Karpas-422 (cell line): ENCODE data around the gene LMO1. TPM values are rescaled to one million over a fixed set of nuclear protein-coding genes. Genes with fewer than 3 reads are reported as not detected.

ENCODE experiments used
- DNase-seq: peaks from one replicate; pipeline ENCODE4 v3.0.0-alpha.2; 2015
- H2AFZ ChIP-seq: fragments of 200-600 bp; sonication (generic); 2 replicates; pipeline ENCODE4 v1.6.1; 2014; ENCODE audit warnings: antibody characterized with exemption, low read length, mixed read lengths
- H3K27ac ChIP-seq: fragments of 200-600 bp; sonication (generic); 2 replicates; pipeline ENCODE4 v1.5.1; 2014; ENCODE audit warnings: mild to moderate bottlenecking, low read length, moderate library complexity
- H3K27me3 ChIP-seq: fragments of 200-600 bp; sonication (generic); 2 replicates; pipeline ENCODE4 v1.6.1; 2014; ENCODE audit warnings: low read length, mixed read lengths
- H3K36me3 ChIP-seq: fragments of 200-600 bp; sonication (generic); 2 replicates; pipeline ENCODE4 v1.6.1; 2014; ENCODE audit warnings: low read length, mixed read lengths; ENCODE audit not compliant: insufficient read depth
- H3K4me1 ChIP-seq: fragments of 200-600 bp; sonication (generic); 2 replicates; pipeline ENCODE4 v1.6.1; 2014; ENCODE audit warnings: mild to moderate bottlenecking, low read length, mixed read lengths
- H3K4me2 ChIP-seq: fragments of 200-600 bp; sonication (generic); 2 replicates; pipeline ENCODE4 v1.6.1; 2014; ENCODE audit warnings: low read length, low read depth, mild to moderate bottlenecking; ENCODE audit not compliant: poor library complexity, severe bottlenecking
- H3K4me3 ChIP-seq: fragments of 200-600 bp; sonication (generic); 2 replicates; pipeline ENCODE4 v1.5.1; 2014; ENCODE audit warnings: mild to moderate bottlenecking, antibody characterized with exemption, low read length, mixed read lengths
- H3K79me2 ChIP-seq: fragments of 200-600 bp; sonication (generic); 2 replicates; pipeline ENCODE4 v1.6.1; 2014; ENCODE audit warnings: mild to moderate bottlenecking, low read length, mixed read lengths
- H3K9ac ChIP-seq: fragments of 200-600 bp; sonication (generic); 2 replicates; pipeline ENCODE4 v1.6.0; 2014; ENCODE audit warnings: low read length
- H3K9me2 ChIP-seq: fragments of 200-600 bp; sonication (generic), shearing (Covaris generic); replicated peaks from 2 replicates; pipeline ENCODE4 v1.6.0; 2014; ENCODE audit warnings: mild to moderate bottlenecking, low read length, moderate library complexity; ENCODE audit not compliant: insufficient read depth
- H3K9me3 ChIP-seq: fragments of 300-700, 200-600 bp; sonication (generic); 2 replicates; pipeline ENCODE4 v1.6.1; 2014; ENCODE audit warnings: low read length, mixed read lengths
- H4K20me1 ChIP-seq: fragments of 200-600 bp; sonication (generic); 2 replicates; pipeline ENCODE4 v1.6.1; 2014; ENCODE audit warnings: mild to moderate bottlenecking, antibody characterized with exemption, low read length, low read depth; ENCODE audit not compliant: insufficient read depth
- total RNA-seq: library from RNA; depleted of rRNA; stranded (reverse); fragments of >200 nt; shearing (Covaris generic); gene quantifications from 2 replicates; pipeline ENCODE4 v1.2.3, GENCODE V29; 2014; ENCODE audit warnings: low replicate concordance

Gene LMO1
- total RNA-seq, 1 experiment from 2014 or later, result not detected

DNA sequence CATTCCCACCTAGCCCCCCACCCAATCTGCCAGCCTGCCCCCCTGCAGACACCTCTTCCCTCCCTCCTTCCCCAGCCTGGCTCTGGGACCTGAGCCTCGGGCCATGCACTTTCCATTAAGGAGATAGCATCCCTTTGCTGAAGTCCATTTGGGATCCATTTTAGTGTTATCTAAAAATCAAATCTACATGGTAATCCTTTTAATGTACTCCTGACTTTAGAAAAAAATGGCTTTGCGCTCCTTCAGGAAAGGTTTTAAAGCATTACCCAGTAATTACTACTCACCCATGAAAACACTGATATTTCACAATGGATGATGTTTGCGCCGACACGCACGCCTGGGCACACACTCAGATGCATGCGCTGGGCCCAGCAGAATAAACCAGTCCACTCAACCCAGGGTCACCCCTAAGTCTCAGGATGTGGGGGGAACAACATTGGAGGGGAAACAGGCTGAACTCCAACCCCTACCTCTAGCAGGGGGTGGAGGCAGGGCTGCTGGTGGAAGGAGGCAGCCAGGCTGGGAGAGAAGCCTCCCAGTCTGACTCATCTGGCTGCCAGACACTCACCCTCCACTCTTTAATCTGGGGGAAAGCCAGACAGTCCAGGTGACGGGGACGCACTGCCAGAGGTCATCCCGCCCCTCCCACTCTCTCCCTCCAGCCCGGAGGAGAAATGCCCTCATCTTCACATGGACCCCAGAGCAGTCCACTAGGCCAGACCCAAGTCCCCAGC, 29.8 kb downstream of the LMO1 start:
- H3K27me3 ChIP-seq, result no peaks in the 10 kb centered on the region
- H3K9me2 ChIP-seq, result no peaks in the 10 kb centered on the region
- no peaks in the 10 kb centered on the region for H3K9me3 ChIP-seq
- H4K20me1 ChIP-seq, result no peaks in the 10 kb centered on the region
- H3K9ac ChIP-seq, result no peak overlapping the region
- no peaks in the 10 kb centered on the region for H3K4me1 ChIP-seq
- no peaks in the 10 kb centered on the region for H3K36me3 ChIP-seq
- no peak for DNase-seq
- no peak overlapping the region for H2AFZ ChIP-seq
- H3K27ac ChIP-seq, result no peak overlapping the region
- no peak overlapping the region for H3K4me2 ChIP-seq
- no peaks in the 10 kb centered on the region for H3K79me2 ChIP-seq
- no peak overlapping the region for H3K4me3 ChIP-seq

DNA sequence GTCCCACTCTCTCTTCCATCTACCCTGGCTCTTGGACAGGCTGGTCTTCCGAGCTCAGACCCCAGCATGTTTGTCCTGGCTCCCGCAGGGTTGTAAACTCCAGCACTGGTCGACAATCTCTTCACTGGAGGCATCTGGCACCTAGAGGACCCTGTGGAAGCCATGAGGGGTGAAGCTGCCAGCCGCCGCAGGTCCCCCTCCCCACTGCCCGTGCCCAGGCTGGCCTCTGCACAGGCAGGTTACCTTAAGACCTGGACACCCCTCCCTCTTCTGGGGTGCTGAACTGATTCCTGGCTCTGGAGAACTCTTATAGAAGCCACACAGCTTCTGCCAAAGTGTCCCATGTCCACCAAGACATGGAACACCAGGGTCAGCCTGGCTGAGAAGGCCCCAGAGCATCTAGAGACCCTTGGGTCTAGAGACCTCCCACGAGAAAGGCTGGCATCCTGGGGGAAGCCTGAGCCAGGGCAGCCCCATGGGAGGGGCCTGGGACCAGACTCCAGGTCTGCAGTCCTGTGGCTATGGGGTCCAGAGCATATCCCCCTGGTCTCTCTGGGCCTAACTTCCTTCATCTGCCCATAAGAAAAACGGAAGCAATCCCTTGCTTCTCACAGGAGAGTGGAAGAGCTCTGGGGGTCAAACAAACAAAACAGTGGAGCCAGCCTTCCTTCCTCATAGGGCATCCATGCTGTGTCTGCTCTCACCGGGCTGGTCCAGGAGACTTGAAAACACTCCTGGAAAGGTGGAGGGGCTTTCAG, 30.6 kb downstream of the LMO1 start:
- H3K4me1 ChIP-seq, result no peaks in the 10 kb centered on the region
- no peak overlapping the region for H3K4me3 ChIP-seq
- DNase-seq, result no peak
- no peak overlapping the region for H2AFZ ChIP-seq
- no peak overlapping the region for H3K27ac ChIP-seq
- H4K20me1 ChIP-seq, result no peaks in the 10 kb centered on the region
- no peaks in the 10 kb centered on the region for H3K27me3 ChIP-seq
- H3K9ac ChIP-seq, result no peak overlapping the region
- H3K9me2 ChIP-seq, result no peaks in the 10 kb centered on the region
- H3K9me3 ChIP-seq, result no peaks in the 10 kb centered on the region
- no peaks in the 10 kb centered on the region for H3K36me3 ChIP-seq
- H3K79me2 ChIP-seq, result no peaks in the 10 kb centered on the region
- H3K4me2 ChIP-seq, result no peak overlapping the region

DNA sequence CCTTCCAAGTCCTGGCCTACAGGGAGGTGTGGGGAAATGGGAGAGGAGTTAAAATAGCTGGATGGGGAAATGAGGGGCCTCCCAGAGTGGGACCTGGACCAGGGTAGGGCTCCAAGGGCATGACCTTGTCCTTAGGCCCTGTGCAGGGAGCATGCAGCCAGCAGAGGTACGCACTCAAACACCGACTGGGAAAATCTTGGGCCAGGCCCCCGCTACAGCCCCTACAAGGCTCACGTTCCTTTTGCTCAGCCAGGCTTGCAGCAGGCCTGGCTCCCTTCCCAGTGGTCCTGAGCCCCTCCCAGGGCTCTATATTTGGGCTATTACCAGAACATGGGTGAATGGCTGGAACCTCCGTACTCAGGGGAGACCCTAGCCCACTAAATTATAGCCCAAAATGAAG, 31.3 kb downstream of the LMO1 start:
- Histone ChIP-seq H2AFZ (no peak overlapping the region), H3K4me3 (no peak overlapping the region), H3K9ac (no peak overlapping the region), H4K20me1 (no peaks in the 10 kb centered on the region), H3K79me2 (no peaks in the 10 kb centered on the region), H3K36me3 (no peaks in the 10 kb centered on the region), H3K27ac (no peak overlapping the region), H3K4me1 (no peaks in the 10 kb centered on the region), H3K4me2 (no peak overlapping the region), H3K27me3 (no peaks in the 10 kb centered on the region), H3K9me3 (no peaks in the 10 kb centered on the region), H3K9me2 (no peaks in the 10 kb centered on the region)
- DNase-seq, result no peak

DNA sequence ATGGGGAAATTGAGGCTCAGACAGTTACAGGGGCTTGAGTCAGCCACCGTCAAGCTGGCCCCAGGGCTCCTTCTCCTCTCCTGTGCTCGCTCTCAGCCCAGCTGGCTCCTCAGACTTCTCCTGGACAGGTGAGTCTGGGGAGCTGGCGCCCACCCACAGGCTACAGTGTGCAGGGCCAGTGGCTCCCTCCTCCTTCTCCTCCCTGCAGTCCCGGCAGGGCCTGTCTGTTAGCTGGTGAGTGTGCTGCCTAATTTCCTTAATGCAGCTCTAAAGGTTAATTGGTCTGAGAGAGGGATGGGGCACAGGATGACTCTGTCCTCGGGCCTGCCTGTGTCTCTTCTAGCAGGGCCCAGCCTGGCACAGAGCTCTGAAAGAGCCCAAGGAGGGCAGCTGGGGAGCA, 31.7 kb downstream of the LMO1 start:
- no peaks in the 10 kb centered on the region for H4K20me1 ChIP-seq
- no peak overlapping the region for H2AFZ ChIP-seq
- H3K4me2 ChIP-seq, result no peak overlapping the region
- H3K27me3 ChIP-seq, result no peaks in the 10 kb centered on the region
- H3K36me3 ChIP-seq, result no peaks in the 10 kb centered on the region
- DNase-seq, result no peak
- no peak overlapping the region for H3K27ac ChIP-seq
- H3K9me3 ChIP-seq, result no peaks in the 10 kb centered on the region
- H3K4me3 ChIP-seq, result no peak overlapping the region
- no peaks in the 10 kb centered on the region for H3K9me2 ChIP-seq
- H3K79me2 ChIP-seq, result no peaks in the 10 kb centered on the region
- H3K4me1 ChIP-seq, result no peaks in the 10 kb centered on the region
- H3K9ac ChIP-seq, result no peak overlapping the region

DNA sequence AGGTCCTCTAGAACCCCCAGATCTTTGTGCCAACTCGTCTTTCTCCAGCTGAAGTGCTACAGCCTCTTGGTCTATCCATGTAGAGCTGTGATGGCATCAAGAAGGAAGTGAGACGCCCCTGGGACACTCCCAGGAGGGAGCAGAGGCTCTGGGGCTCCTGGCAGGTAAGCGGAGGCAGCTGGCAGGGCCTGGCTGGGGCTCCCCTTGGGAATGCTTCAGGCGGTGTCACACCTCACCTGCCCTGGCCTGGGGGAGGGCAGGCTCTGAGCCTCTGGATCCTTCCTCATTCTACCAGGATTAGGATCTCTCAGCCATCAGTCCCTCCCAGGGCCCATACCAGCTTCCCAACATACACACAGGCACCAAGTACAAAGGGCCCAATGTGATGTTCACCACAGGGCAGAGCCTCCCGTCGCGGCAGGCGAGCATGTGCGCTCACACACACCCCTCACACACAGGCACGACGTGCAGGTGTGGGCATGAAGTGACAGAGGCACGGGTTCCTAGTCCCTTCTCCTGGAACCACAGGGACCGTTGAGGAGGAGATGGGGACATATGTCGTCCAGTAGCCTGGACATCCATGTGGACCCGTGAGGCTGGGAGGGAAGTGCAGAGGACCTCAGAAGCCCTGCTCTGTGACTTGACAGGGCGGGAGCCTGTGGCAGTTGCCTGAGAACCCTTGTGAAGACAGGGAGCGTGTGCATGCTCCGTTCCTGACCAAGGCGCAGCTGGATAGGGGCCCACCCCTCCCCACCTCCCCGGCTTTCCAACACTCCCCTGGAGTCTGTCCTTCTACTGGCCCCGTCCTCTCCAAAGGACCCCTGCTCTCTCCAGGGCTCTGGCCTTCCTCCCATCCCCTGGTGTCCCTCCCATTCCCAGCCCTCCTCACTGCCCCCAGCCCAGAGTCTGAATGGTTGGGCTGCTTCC, 32.5 kb downstream of the LMO1 start:
- Histone ChIP-seq H3K36me3 (no peaks in the 10 kb centered on the region), H2AFZ (no peak overlapping the region), H3K27me3 (no peaks in the 10 kb centered on the region), H3K4me3 (no peak overlapping the region), H3K27ac (no peak overlapping the region), H3K4me1 (no peaks in the 10 kb centered on the region), H4K20me1 (no peaks in the 10 kb centered on the region), H3K79me2 (no peaks in the 10 kb centered on the region), H3K4me2 (no peak overlapping the region), H3K9me3 (no peaks in the 10 kb centered on the region), H3K9me2 (no peaks in the 10 kb centered on the region), H3K9ac (no peak overlapping the region)
- DNase-seq, result no peak

DNA sequence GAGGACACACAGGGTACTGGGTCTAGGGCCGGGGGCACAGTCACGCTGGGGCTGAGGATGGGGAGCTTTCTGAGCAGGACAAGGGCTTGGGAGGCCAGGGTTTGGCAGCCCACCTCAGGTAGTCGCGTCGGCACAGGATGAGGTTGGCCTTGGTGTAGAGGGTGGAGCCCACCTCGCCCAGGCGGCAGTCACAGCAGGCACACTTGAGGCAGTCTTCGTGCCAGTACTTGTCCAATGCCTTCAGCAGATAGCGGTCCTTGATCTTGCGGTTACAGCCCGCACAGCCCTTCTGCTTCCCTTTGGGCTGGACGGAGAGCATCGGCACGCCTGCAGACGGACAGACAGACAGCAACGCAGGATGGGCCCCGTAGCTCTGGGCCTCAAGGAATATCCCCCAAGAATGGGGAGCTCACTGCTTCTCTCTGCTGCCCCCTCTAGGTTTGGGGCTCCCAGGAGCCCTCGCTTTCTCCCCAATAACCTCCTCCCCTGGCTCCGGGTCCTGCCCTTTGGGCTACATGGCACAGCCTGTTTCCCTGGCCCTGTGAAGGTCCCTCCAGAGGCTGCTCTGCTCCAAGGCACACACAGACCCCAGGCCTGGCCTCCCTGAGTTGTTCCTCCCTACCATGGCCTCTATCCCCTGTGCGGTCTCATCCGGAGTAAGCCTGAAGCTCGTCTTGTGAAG, 33.4 kb downstream of the LMO1 start:
- Histone ChIP-seq H3K4me3 (no peak overlapping the region), H3K36me3 (no peaks in the 10 kb centered on the region), H3K4me2 (no peak overlapping the region), H3K79me2 (no peaks in the 10 kb centered on the region), H2AFZ (no peak overlapping the region), H3K27ac (no peak overlapping the region), H3K4me1 (no peaks in the 10 kb centered on the region), H3K9ac (no peak overlapping the region), H4K20me1 (no peaks in the 10 kb centered on the region), H3K9me2 (no peaks in the 10 kb centered on the region), H3K9me3 (no peaks in the 10 kb centered on the region), H3K27me3 (no peaks in the 10 kb centered on the region)
- DNase-seq, result peak; percentile 43

DNA sequence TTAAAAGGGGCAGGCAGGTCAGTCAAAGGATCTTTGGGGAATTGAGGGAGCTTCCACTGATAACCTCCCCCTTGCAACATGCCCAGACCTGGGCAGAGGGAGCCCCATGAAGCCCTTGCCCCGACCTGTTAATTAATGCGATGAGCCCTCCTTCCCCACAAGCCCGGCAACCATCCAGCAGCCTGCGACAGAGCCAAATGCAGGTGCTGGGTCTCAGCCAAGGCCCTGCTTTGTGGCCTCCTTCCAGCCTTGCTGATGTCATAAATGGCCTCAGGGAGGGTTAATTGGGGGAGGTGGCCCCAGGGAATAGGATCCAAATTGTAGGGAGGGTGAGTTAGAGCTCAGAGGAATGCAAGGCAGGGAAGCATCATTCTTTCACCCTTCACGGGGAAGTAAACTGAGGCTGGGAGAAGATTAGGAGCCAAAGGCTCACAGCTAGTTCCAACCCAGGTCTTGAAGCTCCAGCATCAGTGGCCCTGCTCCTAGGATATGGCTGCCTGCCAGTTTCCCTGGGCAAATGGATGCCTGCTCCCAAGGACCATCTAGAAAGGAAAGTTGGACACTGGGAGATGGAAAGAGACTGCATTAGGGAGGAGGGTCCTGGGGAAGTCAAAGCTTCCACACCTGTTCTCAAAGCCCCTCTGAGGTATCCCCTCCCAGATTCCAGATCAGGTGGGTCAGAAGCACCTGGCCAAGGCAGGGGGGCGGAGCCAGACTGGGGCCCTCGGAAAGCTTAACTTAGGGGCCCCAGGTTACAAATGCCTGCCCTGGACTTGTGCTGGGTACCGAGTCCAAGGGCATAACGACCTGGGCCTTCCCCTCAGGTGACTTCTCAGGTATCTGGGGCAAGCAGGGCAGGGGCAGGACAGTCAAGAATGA, 34.1 kb downstream of the LMO1 start:
- no peak overlapping the region for H2AFZ ChIP-seq

More for the DNA sequence above, 34.1 kb downstream of the LMO1 start:
- H3K27ac ChIP-seq, result no peak overlapping the region
- no peaks in the 10 kb centered on the region for H3K9me2 ChIP-seq
- no peaks in the 10 kb centered on the region for H3K4me1 ChIP-seq
- H3K4me3 ChIP-seq, result no peak overlapping the region
- H4K20me1 ChIP-seq, result no peaks in the 10 kb centered on the region
- H3K4me2 ChIP-seq, result no peak overlapping the region
- DNase-seq, result no peak
- no peaks in the 10 kb centered on the region for H3K36me3 ChIP-seq
- H3K27me3 ChIP-seq, result no peaks in the 10 kb centered on the region
- no peaks in the 10 kb centered on the region for H3K9me3 ChIP-seq
- no peaks in the 10 kb centered on the region for H3K79me2 ChIP-seq
- no peak overlapping the region for H3K9ac ChIP-seq
